ENCODE results near the gene SERPIND1.

Gene SERPIND1

DNA sequence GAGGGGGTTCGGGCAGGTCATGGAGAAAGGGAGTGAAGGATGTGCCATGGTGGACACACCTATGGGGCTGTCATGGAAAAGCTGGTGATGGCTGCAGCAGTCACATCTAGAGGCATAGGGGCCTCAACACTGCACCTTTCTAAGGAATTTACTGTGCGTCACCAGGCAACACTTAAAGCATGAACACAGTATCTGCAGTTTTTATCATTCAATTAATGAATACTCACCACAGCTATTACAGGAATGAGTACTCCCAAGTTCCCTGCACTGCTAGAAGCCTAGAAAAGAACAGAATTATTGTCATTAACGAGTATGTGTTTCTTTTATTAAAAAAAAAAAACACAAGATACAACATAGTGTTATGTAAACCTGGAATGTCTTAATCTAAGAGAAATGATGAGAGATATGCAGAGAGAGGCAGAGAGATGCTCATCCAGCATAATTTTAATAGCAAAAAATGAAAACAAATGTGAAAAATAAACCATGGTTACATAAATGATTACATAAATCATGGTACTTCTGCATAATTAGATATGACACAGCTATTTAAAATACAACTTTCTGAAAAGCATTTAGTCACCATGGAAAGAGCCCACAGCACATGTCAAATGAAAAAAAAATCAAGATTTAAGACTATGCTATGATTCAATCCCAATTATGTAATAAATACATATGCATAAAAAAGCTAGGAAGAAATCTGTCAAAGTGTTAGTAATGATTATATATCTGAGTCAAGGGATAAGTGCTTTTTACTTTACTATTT lies 19.2 kb downstream of the SERPIND1 start:
- DNase-seq (ENCODE audit: low read depth in 2 of 2): no peak

DNA sequence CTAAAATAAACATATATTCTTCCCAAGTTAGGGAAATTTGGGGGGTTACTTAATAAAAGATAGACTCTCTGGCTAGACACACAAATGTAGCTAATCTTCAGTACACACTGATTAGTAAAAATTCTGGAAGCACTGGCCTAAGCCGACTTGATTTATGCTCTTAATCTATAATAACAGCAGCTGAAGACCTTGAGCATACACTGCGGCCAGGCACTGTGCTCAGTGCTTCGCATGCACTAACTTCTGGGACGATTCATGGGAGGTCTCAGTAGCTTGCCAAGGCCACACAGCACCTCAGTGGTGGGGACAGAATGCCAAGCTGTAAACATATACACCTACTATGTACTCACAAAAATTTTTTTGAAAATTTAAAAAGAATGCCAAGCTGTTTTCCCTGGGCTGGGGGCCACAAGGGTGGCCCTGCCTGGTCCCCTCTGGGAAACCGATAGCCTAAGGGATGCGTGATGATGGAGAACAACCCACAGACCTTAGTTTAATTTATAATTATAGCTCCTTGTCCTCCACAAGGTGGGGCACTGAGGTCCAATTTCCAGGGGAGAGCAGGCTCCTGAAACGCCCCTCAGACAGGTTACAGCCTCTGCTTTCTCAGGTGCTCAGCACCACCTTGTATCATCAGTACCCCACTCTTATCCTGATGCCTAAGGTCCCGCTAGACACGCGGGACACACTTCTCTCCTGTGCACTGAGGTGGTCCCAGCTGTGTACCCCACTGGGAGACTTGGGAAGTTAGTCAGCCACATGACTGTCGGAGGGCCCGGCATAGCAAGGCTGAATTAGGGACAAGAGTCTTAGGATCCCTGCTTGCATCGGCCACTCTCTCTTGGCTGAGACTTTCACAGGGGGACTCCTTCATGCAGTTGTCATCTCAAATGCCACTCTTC lies 20.1 kb downstream of the SERPIND1 start:
- no peak for DNase-seq (ENCODE audit: low read depth in 2 of 2)

DNA sequence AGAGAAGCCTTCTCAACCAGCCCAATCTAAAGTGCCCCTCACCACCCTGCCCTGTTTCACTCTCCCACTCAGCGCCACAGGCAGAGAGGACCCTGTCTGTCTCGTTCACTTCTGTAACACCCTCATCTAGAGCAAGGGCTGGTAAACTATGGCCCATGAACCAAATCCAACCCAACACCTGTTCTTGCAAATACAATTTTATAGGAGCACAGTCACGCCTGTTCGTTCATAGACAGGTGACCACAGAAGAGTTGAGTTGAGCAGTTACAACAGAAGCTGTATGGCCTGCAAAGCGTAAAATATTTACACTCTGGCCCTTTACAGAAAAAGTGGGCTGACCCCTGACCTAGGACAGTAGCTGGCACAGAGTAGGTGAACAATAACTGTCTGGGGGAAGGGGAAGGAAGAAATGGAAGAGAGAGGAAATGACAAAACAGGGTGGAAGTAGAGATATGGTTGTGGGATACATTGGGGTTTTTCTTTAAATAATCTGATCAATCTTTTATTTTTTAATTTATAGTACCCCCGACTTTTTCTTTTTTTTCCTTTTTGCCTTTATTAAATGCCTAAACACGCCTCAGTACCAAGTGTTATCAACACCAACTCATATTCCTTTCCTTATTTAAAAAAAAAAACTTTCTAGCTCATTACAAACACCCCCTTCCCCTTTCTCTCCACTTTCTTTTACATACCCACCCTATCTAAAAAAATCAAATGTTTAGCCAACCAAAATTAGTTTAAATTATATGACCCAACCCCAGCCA lies 20.9 kb downstream of the SERPIND1 start:
- DNase-seq (ENCODE audit: low read depth in 2 of 2): no peak

DNA sequence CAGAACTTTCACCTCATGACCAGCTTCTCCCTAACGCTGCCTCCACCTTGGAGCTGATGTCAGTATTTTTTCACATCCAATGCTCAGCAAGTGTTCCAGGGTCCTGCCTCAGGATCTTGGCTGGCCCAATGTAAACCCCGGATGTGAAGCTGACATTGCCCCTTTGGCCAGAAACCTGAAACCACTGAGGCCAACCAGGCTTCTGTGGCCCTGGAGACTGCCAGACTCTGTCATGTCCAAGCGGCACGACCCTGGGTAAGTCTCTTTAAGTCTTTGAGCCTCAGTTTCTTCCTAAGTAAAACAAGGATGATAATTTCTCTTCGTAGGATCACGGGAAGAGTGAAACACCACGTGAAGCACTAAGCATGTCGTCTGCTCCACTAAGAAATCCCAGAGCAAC lies 22.8 kb downstream of the SERPIND1 start:
- DNase-seq (ENCODE audit: low read depth in 2 of 2): no peak

DNA sequence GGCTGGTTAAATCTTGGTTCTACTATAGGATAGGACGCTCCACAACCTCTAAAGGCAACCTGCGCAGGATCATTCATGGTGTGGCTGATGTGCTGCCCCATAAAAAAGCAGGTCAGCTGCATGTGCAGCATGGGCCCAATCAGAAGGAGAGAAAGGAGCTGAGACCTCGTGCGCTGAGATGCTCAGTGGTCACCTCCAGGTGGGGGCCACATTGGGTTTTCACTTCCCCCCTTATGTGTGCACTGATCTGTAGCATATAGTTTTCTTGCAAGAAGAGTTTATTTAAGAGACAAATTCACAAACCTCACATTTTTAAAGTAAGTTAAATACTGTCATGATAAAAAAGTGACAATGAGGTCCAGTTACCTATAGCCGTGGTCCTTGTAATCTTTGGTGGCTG lies 24.3 kb downstream of the SERPIND1 start:
- no peak for DNase-seq (ENCODE audit: low read depth in 2 of 2)

DNA sequence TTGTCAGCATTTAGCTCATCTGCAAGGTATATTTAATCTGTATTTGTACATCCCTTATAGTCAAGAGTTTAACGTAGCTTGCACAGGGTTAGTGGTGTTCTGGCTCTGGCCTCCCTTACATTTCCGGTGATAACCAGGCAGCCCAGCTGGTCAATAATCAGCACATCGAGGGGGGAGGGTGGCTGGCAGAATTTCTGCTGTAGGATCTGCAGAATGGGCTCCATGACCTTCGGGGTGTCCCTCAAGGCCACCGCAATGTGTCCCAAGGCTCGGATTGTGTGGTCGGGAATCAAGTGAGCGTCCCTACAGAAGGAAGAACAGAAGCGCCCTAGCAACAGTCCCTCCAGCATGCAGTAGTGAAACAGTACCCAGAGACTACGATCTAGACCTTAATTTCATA lies 25.1 kb downstream of the SERPIND1 start:
- no peak for DNase-seq (ENCODE audit: low read depth in 2 of 2)

DNA sequence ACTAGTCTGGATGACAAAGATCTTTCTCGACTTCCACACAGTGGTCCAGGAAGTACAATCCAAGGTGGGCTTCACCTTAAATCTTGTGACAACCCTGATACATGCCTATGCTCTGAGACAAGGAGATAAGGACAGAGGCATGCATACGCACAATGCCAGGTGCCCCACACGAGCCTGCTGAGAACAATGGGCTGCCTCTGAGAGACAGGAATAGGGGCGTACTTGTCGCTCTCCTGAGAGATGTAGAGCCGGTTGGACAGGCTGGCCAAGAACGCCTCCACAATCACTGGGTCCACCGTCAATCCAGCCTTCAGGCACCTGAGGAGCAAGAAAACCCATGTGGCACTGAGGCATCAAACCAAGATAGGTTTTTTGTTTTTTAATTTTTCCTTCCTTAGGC lies 25.5 kb downstream of the SERPIND1 start:
- DNase-seq (ENCODE audit: low read depth in 2 of 2): no peak

DNA sequence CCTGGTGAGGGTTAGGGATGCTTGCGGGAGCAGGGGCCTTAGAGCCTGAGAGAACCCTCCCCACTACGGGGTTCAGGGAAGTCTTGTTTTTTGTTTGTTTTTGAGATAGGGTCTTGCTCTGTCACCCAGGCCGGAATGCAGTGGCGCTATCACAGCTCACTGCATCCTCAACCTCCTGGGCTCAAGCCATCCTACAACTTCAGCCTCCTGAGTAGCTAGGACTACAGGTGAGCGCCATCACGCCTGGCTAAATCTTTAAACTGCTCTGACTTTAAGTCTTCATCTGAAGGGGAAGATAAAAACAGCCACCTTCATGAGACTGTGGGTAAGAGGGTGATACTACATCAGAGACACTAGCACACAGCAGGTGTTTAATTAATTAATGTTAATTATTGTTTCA lies 28.5 kb downstream of the SERPIND1 start:
- no peak for DNase-seq (ENCODE audit: low read depth in 2 of 2)

DNA sequence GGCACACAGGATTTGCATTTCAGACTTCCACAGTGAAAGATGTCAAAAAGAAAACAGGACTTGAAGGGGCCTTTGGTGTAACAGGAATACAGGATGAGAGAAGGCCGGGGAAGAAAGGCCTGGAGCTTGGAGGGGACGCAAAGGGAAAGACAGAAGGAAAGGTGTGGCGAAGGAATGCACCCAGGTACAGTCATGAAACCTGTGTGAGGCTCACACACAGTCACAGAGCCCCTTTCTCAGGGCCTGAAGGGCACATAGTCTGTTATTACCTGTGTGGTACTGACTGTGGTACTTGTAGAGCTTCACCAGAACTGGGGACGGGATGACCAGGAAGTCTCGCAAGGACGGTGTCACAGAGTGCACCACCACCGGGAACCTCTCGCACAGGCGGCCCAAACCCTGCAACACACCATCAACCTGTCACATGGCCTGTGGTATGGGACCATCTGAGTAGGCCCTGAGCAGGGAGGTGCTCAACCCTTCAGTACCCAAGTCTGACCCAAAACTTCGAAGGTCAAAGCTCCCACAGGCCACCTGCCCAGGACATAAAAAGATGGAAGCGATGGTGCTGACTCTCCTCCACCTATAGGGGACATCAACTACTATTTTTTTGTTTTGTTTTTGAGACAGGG lies 29.1 kb downstream of the SERPIND1 start:
- DNase-seq (ENCODE audit: low read depth in 2 of 2): no peak

DNA sequence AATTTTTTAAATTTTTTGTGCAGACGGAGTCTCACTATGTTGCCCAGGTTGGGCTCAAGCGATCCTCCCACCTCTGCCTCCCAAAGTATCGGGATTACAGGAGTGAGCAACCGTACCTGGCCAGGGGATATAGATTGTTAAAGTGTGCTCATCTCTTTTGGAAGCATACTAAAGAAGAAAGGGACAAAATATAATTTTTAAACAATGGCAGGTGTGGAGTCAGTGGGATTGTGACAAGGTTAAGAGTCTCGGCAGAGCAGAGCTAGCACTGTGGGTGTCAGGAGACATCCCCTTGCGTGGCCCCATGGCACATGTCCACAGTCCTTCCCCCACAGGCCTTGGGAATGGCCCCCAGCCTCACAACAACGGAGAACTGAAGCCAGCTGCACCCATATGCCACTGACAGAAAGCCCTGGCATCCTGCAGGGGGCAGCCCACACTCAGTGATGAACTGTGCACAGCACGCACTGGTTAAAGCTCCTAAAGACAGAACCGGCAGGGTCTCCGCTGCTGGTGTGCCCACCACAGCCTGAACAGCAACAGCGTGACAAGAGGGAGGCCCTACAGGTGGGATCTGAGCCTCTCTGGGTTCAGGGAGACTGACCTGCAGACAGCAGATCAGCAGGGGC lies 29.9 kb downstream of the SERPIND1 start:
- DNase-seq (ENCODE audit: low read depth in 2 of 2): peak; percentile 14 to 18

DNA sequence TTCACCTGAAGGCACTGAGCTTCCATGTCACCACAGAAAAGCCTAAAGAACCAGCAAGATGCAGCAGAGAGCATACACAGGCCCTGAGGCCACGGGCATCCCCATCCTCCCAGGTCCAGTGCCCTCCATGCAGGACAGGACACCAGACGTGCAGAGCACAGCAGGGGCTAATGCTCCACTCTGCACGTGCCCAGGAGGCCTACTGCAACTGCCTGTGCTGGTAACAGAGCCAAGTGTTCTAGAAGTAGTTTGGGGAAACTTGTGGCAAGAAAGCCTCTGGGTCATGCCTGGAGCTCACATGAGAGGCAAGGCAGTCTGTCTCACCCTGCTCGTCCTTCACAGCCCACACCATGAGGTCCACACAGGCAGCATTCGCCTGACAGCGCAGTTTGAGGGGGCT lies 30.7 kb downstream of the SERPIND1 start:
- no peak for DNase-seq (ENCODE audit: low read depth in 2 of 2)

DNA sequence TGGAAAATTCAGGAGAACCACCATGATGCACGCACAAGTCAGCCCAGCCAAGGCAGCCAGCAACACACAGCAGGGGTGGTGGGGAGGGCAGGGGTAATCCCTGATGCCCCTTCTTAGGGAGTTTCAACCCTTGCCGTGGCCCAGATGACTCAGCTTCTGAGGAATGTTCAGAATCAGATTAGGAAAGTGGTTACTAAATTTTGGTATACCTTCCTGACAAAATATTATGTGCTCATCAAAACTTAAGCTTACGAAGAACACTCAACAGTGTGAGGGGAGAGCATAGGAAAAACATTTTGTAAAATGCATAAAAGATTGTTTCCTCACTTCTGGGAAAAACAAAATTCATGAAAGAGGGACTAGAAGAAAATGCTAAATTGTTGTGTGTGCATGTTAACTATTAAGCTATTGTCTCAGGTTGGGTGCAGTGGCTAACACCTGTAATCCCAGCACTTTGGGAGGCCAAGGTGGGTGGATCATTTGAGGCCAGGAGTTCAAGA lies 32.1 kb downstream of the SERPIND1 start:
- no peak for DNase-seq (ENCODE audit: low read depth in 2 of 2)

DNA sequence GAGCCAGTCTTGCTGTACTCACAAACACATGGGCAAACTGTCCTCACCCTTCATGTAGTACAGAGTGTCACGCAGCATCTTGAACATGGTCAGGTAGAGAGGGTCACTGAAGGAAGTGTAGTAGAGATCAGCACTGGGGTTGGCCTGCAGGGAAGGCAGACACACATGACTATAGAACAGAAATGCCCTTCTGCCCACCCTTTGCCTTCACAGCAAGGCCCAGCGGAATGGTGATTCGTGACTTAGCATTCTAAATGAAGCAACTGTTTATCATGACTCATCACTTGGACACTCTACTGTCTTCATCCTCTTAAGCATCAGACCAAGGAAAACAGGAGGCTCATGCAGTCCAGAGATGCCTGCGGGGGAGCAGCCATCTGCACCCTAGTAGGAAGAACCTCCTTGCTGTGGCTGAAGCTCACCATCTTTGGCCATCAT lies 33.4 kb downstream of the SERPIND1 start:
- no peak for DNase-seq (ENCODE audit: low read depth in 2 of 2)

DNA sequence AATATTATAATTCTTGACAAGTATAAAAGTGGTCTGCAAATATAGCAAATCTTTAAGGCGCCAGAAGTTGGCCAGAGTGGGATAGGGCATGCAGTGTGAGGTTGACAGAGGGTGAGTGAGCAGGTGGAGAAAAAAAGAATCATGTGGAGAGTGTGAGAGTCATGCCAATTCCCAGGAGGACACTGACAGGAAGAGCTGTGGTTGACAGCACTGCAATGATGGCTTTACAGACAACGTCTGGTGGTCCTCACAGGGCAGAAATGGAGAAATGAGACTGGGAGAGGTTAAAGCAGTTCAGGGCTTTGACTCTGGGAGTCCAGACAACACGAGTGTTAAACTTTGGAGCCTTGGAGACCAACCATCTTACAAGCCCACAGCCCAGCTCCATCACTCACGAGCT lies 34.9 kb downstream of the SERPIND1 start:
- no peak for DNase-seq (ENCODE audit: low read depth in 2 of 2)

DNA sequence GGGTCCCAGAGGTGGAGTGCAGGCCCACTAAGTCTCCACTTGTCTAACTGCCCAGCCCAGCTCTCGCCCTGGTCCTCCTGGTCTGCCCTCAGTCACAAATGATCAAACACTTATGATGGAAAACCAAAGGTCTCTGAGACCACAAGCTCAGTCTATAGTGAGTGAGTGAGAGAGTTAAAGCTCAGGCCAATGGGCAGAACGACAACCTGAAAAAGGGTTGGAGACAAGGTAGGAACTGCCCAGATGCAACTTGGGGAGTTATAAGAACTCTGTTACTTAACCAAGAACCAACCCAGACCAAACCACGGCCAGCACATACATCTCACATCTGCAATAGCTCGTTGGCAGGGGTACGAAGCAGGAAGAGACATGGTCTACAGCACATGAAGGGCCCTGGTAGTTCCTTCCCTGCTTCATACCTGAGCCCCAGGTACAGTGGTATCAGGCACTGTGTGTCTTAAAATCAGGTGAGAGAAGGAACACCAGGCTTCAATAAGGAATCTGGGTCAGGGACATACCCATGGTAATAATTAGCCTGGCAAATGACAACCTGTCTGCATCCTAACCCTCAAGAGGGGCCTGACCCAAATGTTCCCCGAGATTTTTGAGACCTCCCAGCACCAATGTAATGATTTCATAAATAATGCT lies 35.7 kb downstream of the SERPIND1 start:
- DNase-seq (ENCODE audit: low read depth in 2 of 2): no peak

DNA sequence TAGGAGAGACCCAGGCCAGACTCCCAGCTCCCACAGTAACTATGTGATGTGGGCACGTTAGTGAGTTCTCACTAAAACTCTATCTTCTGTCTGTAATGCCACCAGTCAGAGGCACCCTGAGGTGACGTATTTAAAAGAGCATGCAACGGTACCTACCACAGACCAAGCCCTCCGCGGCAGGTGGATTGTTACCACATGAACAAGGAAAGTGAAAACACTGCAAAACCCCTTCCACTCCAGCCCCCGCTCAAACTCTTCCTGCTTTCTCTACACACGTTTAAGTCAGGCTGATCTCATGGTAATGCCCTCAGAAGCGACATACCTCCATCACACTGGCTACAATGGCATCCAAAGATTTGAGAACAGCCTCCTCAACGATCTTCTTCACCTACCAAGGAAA lies 36.7 kb downstream of the SERPIND1 start:
- DNase-seq (ENCODE audit: low read depth in 2 of 2): peak; percentile 14 to 17

DNA sequence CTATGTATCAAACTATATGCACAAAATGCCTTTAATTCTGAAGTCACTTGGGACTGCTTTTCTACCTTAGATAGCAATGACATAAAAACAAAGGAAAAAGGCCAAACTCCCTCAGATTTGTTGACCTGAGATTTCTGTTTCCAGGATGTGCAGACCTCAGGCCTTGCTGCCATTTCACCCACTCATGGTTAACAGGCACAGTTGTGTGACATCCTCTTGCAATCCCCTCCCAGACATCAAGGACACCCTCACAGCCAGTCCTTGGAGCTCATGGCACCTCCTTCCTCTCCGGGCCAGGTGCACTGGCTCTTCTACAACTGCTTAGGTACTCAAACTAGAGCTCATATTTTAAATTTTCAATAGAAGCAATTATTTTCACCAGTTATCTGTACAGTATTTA lies 37.3 kb downstream of the SERPIND1 start:
- no peak for DNase-seq (ENCODE audit: low read depth in 2 of 2)

DNA sequence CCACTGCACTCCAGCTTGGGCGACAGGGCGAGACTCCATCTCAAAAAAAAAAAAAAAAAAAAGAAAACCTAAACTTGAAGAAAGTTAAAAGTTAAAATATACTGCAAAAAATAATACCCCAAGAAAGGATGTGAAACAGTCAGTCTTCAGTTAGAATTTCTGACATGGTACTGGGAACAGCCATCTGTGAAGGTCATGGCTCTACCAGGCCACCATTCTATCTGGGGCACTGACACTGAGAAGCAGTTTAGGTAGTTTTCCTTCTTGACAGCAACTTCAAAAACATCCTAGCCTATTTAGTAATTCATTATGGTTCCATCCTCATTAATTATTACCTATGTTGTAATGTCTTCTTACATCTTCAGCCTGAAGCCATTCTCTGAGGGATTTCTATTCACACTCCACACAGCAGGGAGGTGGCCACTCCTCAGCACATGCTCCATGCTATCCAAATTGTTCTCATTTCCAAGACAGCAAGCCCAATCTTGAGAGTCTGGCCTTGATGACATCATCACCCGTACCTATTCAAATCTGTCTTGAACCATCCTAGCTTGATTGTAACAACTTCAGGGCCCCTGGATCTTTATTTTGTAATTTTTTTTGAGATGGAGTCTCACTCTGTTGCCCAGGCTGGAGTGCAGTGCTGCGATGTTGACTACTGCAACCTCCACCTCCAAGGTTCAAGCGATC lies 38.2 kb downstream of the SERPIND1 start:
- DNase-seq (ENCODE audit: low read depth in 2 of 2): no peak

DNA sequence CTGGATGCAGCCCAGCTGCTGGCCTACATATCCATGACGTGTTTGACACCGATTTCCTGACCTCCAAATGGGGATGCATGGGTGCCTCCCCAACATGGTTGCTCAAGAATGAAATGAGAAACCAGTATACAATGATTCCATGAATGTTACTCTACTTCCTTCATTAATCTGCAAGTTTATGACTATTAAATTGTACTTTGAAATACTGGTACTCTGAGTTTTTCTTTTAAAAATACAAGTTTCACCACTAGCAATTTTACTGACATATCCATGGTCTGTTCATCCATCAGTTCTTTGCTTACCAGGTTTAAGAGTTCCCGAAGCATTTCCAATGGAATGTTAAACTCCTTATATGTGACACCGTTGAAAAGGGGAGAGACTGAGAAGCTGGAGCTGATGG lies 39.1 kb downstream of the SERPIND1 start:
- DNase-seq (ENCODE audit: low read depth in 2 of 2): no peak

DNA sequence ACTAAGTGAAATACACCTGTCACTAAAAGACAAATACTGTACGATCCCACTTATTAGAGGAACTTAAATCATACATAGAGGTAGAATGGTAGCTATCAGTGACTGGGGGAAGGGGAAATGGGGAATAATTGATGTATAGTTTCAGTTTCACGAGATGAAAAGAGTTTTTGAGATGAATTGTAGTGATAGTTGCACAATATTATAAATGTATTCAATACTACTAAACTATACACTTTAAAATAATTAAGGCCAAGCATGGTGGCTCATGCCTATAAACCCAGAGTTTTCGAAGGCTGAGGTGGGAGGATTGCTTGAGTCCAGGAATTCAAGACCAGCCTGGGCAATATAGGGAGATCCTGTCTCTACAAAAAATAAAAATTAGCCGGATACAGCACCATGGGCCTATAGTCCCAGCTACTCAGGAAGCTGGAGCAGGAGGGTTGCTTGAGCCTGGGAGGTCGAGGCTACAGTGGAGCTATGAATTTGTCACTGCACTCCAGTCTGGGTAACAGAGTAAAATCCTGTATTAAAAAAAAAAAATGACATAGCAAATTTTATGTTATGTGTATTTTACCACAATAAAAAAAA lies 40.4 kb downstream of the SERPIND1 start:
- no peak for DNase-seq (ENCODE audit: low read depth in 2 of 2)

Measured in stimulated activated CD8-positive, alpha-beta memory T cell treated with anti-CD3 and anti-CD28 coated beads, Interleukin-2, amount 100 ng/mL, for 48 hours (primary cell).